ENCODE results near the gene PRKD3. TPM values are rescaled to one million over a fixed set of nuclear protein-coding genes. Genes with fewer than 3 reads are reported as not detected.
A peak's percentile ranks its signal among the peaks of the same experiment; 100 is the strongest.

The PRKD3 gene
- total RNA-seq, 4 donors from 2014 or later, result 29.3 to 40.3 (median 38.3) TPM

DNA sequence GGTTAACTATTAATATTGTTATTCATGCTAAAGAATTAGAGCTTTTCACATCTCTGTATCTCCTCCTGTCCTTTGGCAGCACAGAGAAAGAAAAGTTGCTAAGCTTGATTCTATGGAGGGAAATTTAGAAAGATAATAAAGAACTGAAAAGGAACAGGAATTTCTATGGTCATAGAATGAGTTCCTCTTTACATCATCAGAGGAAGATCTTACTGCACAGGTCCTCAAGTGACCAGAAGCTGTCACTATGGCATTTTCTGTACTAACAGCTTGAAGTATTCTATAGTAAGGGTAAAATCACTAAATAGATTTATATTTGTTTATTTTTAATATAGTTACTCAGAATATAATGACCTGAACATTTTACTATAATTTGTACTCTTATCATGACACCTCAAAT is 6.0 kb upstream of the PRKD3 start:
- H3K27ac ChIP-seq, result no peak overlapping the region
- no peak for ATAC-seq
- no peak for TF ChIP-seq EP300 (IDR thresholded peaks at IDR 0.05)
- TF ChIP-seq, protein P1, sequence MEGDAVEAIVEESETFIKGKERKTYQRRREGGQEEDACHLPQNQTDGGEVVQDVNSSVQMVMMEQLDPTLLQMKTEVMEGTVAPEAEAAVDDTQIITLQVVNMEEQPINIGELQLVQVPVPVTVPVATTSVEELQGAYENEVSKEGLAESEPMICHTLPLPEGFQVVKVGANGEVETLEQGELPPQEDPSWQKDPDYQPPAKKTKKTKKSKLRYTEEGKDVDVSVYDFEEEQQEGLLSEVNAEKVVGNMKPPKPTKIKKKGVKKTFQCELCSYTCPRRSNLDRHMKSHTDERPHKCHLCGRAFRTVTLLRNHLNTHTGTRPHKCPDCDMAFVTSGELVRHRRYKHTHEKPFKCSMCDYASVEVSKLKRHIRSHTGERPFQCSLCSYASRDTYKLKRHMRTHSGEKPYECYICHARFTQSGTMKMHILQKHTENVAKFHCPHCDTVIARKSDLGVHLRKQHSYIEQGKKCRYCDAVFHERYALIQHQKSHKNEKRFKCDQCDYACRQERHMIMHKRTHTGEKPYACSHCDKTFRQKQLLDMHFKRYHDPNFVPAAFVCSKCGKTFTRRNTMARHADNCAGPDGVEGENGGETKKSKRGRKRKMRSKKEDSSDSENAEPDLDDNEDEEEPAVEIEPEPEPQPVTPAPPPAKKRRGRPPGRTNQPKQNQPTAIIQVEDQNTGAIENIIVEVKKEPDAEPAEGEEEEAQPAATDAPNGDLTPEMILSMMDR (IDR thresholded peaks at IDR 0.05), result no peak
- H3K27me3 ChIP-seq, result no peaks in the 10 kb centered on the region
- H3K4me3 ChIP-seq, result no peak overlapping the region
- H3K4me1 ChIP-seq, result peaks cover 0 to 16% (median 0%) of the 10 kb centered on the region in 3 donors
- no peaks in the 10 kb centered on the region for H3K9me3 ChIP-seq
- no peaks in the 10 kb centered on the region for H3K36me3 ChIP-seq

DNA sequence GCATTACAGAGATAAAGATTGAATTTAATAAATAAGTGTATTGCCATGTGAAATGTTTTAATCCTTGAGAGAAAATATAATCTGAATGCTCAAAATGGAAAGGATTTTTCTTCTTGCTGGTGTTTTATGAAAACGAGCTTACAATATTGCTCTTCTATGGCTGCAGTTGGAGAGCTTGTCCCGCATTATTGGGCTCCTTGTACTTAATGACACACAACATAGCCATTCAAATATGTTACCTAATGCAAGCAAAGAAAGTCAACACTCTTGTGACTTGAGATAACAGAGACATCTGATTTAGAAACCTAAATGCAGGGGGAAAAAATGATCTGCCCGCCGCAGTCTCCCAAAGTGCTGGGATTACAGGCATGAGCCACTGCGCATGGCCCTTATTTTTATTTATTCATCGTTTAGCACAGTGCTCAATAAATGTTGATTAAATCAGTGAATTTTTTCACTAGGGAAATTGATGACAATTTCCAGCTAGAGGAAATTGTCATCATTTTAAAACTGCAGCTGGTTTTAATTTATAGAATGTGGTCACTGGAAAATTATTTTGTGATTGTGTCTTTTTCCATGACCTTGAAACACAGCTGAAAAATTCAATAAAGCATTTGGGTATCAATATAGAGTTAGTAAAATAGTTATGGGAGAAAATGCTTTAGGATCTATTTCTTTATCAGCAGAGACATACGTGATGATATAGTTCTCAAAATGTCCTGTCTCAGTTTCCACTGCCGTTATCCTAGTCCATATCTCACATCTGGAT is 2.4 kb upstream of the PRKD3 start:
- TF ChIP-seq POLR2AphosphoS5 (IDR thresholded peaks at IDR 0.05) (no peak), EP300 (IDR thresholded peaks at IDR 0.05) (no peak), POLR2A (IDR thresholded peaks at IDR 0.05) (no peak)
- TF ChIP-seq, protein P1 (IDR thresholded peaks at IDR 0.05), result no peak
- ATAC-seq, result no peak
- Histone ChIP-seq H3K4me3 (peak overlapping the region in 1 of 2 donors; percentile 93), H3K9me3 (no peaks in the 10 kb centered on the region), H3K36me3 (no peaks in the 10 kb centered on the region), H3K27ac (peak overlapping the region; percentile 52 to 95 (median 93)), H3K27me3 (no peaks in the 10 kb centered on the region), H3K4me1 (peaks cover 0 to 36% (median under 1%) of the 10 kb centered on the region in 3 donors)
- WGBS, 2 donors (ENCODE audit: low coverage in 1 of 2), result 74 to 85% methylated on average over 8 of the region's 8 CpGs

DNA sequence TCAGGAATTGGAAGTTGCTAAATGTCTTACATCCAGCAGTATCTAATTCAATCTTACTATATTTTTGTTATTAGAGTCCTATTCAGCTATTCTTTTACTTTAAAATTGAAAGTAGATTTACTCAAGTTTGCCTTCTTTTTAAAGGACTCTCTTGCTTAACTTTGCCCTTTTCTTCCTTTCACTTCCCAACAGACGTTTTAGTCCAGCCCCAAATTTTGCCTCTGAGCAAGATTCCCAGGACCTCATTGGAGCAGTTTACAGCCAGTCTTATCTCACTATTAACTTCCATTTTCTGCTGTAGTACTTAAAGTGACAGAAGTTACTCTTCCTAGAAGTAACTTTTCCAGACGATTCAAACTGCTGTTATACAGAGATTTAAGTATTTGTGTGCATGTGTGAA is 1.7 kb upstream of the PRKD3 start:
- Histone ChIP-seq H3K27me3 (no peaks in the 10 kb centered on the region), H3K4me1 (peaks cover 0 to 44% (median 3%) of the 10 kb centered on the region in 3 donors), H3K27ac (peak overlapping the region; percentile 92 to 95 (median 94)), H3K9me3 (no peaks in the 10 kb centered on the region), H3K36me3 (no peaks in the 10 kb centered on the region), H3K4me3 (peak overlapping the region in 1 of 2 donors; percentile 93)
- peak; percentile 54 for ATAC-seq
- WGBS, 2 donors (ENCODE audit: low coverage in 1 of 2), result 0 to 3% methylated on average over 2 of the region's 2 CpGs
- TF ChIP-seq POLR2AphosphoS5 (IDR thresholded peaks at IDR 0.05) (peak; percentile 19), EP300 (IDR thresholded peaks at IDR 0.05) (no peak)

DNA sequence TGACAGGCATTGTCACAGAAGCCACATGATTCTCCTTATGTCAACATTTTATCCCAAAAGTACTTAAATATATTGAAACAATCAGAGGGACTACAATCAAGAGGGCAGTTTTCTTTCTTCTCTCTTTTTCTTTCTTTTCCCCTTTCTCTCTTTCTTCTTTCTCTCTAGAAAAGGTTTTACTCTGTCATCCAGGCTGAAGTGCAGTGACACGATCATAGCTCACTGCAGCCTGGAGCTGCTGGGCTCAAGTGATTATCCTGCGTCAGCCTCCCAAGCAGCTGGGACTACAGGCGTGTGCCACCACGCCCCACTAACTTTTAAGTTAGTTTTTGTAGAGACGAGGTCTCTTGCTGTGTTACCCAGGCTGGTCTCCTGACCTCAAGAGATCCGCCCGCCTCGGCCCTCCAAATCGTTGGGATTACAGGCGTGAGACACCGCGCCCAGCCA is 1.0 kb upstream of the PRKD3 start:
- no peaks in the 10 kb centered on the region for H3K9me3 ChIP-seq
- 86 to 93% methylated on average over 3 to 11 of the region's 12 CpGs for whole genome bisulfite sequencing, 2 donors (ENCODE audit: low coverage in 1 of 2)
- peak overlapping the region; percentile 92 to 95 (median 94) for H3K27ac ChIP-seq
- H3K4me1 ChIP-seq, result peaks cover 0 to 50% (median 3%) of the 10 kb centered on the region in 3 donors
- TF ChIP-seq POLR2A (IDR thresholded peaks at IDR 0.05) (no peak), EP300 (IDR thresholded peaks at IDR 0.05) (no peak), POLR2AphosphoS5 (IDR thresholded peaks at IDR 0.05) (no peak)
- TF ChIP-seq, protein P1 (IDR thresholded peaks at IDR 0.05), result no peak
- no peak for ATAC-seq
- H3K27me3 ChIP-seq, result no peaks in the 10 kb centered on the region
- H3K4me3 ChIP-seq, result peak overlapping the region; percentile 93 to 98
- no peaks in the 10 kb centered on the region for H3K36me3 ChIP-seq

DNA sequence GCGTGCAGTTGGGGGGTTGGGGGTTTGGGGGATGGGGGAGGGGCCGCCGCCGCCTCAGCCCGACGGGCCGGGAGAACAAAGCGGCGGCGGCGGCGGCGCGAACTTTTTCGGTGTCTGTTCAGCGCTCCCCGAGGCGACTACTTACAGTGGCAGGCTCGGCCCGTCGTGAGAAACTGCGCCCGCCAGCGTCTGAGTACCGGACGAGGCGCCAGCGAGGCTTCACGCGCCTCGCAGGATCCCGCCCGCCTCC is 172 bp downstream of the PRKD3 start:
- Histone ChIP-seq H3K4me1 (peaks cover 0 to 60% (median 3%) of the 10 kb centered on the region in 3 donors), H3K27ac (peak overlapping the region; percentile 92 to 95 (median 94)), H3K4me3 (peak overlapping the region; percentile 93 to 98), H3K9me3 (no peaks in the 10 kb centered on the region), H3K27me3 (no peaks in the 10 kb centered on the region), H3K36me3 (no peaks in the 10 kb centered on the region)
- no CpG with 5 or more reads among the region's 33 CpGs for WGBS, 2 donors (ENCODE audit: low coverage in 1 of 2)
- ATAC-seq, result no peak
- TF ChIP-seq EP300 (IDR thresholded peaks at IDR 0.05), result no peak
- peak; percentile 69 to 71 for TF ChIP-seq POLR2A (IDR thresholded peaks at IDR 0.05)
- TF ChIP-seq, protein P1 (IDR thresholded peaks at IDR 0.05), result peak in 1 of 4 experiments; percentile 18
- peak; percentile 83 for TF ChIP-seq POLR2AphosphoS5 (IDR thresholded peaks at IDR 0.05)

All from gastroesophageal sphincter (tissue), 4 donors.